BE2C (cell line): ENCODE data around the gene GEMIN2. TPM values are rescaled to one million over a fixed set of nuclear protein-coding genes. Genes with fewer than 3 reads are reported as not detected.
"Not testable (repeated sequence)": the region's sequence is repeated elsewhere in the genome, so short reads cannot be mapped to it uniquely, and the experiment has no call there.

Experiments used
- DNase-seq: peaks from one replicate; pipeline ENCODE4 v3.0.0-alpha.2; 2020
- H3K27me3 ChIP-seq: fragments of 250-450 bp; sonication (Bioruptor Pico); 2 replicates; pipeline ENCODE4 v1.5.1; 2020; ENCODE audit warnings: mild to moderate bottlenecking
- H3K36me3 ChIP-seq: fragments of 250-450 bp; sonication (Bioruptor Pico); 2 replicates; pipeline ENCODE4 v1.5.1; 2020; ENCODE audit warnings: mild to moderate bottlenecking
- H3K4me1 ChIP-seq: fragments of 250-450 bp; sonication (Bioruptor Pico); 2 replicates; pipeline ENCODE4 v1.5.1; 2020
- H3K4me3 ChIP-seq: 2 replicates; pipeline ENCODE4 v1.5.1; 2011; ENCODE audit warnings: low read depth, low read length
- H3K9me3 ChIP-seq: fragments of 250-450 bp; sonication (Bioruptor Pico); 2 replicates; pipeline ENCODE4 v1.5.1; 2020
- polyA plus RNA-seq: library from polyadenylated mRNA; unstranded; fragments of >200 nt; gene quantifications from one replicate; pipeline ENCODE4 v1.2.1, GENCODE V29; 2012; ENCODE audit warnings: low read depth, missing spikeins; ENCODE audit not compliant: insufficient read length, insufficient read depth
- TF ChIP-seq, protein P1 (sequence below): IDR thresholded peaks from 2 replicates; pipeline ENCODE4 v1.5.1; 2012; ENCODE audit warnings: mild to moderate bottlenecking, low read depth, low read length

Gene GEMIN2
- polyA plus RNA-seq = 16.5 TPM

DNA sequence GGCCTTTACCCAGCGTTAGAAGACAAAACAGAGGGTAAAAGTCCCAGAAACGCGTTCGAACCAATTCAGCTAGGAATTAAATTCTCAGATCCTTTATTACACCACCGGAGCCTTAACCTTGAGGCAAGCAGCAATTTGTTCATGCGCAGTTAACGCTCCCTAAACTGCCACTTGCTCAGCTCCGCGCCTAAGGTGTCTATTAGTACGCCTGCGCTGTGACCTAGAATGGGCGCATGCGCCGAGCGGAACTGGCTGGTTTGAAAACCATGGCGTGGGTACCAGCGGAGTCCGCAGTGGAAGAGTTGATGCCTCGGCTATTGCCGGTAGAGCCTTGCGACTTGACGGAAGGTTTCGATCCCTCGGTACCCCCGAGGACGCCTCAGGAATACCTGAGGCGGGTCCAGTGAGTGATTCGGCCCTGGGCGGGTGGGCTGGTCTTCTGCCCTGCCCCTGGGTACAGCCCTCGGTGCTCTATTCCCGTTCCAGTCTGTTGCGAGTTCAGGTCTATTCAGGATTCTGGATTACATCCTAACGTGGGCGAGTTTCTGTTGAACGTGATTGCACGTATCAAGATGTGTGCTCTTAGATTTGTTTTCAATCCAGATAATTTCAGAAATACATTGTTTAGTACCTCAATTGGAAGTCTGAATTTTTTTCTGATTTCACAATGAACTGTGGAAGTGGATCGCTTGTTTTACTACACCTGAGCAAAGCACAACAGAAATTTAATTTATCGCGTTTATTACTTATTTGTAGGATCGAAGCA is at the start of gene GEMIN2:
GEMIN2 (plus strand) TSS at position 251 of the 766 bp plus-strand sequence; CDS start at position 267, 16 bp downstream.
- peaks cover 9% of the 10 kb centered on the region for H3K36me3 ChIP-seq
- DNase-seq = peak; percentile 90
- H3K4me1 ChIP-seq = no peaks in the 10 kb centered on the region
- peak within 1 kb of the TSS; percentile 70 for H3K4me3 ChIP-seq
- TF ChIP-seq, protein P1, sequence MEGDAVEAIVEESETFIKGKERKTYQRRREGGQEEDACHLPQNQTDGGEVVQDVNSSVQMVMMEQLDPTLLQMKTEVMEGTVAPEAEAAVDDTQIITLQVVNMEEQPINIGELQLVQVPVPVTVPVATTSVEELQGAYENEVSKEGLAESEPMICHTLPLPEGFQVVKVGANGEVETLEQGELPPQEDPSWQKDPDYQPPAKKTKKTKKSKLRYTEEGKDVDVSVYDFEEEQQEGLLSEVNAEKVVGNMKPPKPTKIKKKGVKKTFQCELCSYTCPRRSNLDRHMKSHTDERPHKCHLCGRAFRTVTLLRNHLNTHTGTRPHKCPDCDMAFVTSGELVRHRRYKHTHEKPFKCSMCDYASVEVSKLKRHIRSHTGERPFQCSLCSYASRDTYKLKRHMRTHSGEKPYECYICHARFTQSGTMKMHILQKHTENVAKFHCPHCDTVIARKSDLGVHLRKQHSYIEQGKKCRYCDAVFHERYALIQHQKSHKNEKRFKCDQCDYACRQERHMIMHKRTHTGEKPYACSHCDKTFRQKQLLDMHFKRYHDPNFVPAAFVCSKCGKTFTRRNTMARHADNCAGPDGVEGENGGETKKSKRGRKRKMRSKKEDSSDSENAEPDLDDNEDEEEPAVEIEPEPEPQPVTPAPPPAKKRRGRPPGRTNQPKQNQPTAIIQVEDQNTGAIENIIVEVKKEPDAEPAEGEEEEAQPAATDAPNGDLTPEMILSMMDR = no peak
- no peaks in the 10 kb centered on the region for H3K27me3 ChIP-seq
- H3K9me3 ChIP-seq = no peaks in the 10 kb centered on the region

DNA sequence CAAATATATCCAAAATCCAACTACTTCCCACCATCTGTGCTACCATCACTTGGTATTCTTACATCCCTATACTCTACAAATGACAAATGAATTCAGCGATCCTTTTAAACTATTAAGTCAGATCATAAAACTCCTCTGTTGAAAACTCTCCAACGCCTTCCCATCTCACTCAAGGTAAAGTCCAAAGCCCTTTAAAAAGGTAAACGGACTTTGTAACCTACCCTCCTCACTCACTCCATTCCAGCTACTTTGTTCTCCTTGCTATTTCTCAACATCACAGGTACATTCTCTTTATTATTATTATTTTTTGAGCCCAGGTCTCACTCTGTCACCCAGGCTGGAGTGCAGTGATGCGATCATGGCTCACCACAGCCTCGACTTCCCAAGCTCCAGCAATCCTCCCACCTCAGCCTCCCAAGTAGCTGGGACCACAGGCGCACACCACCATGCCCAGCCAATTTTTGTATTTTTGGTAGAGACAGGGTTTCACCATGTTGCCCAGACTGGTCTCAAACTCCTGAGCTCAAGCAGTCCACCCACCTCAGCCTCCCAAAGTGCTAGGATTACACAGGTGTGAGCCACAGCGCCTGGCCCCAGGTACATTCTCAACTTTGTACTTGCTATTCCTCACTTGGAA is 44.8 kb upstream of the GEMIN2 start:
- not testable (repeated sequence) for H3K27me3 ChIP-seq, H3K4me3 ChIP-seq, DNase-seq, H3K9me3 ChIP-seq, H3K4me1 ChIP-seq
- H3K36me3 ChIP-seq = peaks cover 38% of the 10 kb centered on the region

DNA sequence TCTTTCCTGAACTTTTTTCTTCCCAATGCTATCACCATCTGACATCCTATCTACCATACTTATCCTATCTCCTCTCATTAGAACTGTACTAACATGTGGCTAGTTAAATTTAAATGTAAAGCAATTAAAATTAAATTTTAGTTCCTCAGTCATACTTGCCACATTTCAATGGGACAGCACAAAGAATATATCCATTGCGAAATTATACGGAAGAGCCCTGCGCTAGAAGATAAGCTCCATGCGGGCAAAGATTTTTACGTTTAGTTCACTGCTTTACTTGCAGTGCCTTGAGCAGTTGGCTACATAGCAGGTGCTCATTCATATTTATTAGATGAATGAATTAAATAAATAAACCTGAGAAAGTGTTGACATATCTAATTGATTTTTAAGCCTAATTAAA is 44.2 kb upstream of the GEMIN2 start:
- peaks cover 35% of the 10 kb centered on the region for H3K36me3 ChIP-seq
- DNase-seq = no peak

GRCh38 chr14:39071096-39071495 is 43.0 kb upstream of the GEMIN2 start:
- peaks cover 28% of the 10 kb centered on the region for H3K36me3 ChIP-seq

More for the DNA sequence above, 44.2 kb upstream of the GEMIN2 start:
- no peaks in the 10 kb centered on the region for H3K27me3 ChIP-seq
- no peaks in the 10 kb centered on the region for H3K9me3 ChIP-seq
- H3K4me1 ChIP-seq = no peaks in the 10 kb centered on the region
- TF ChIP-seq, protein P1 = no peak
- no peak overlapping the region for H3K4me3 ChIP-seq

GRCh38 chr14:39080886-39081285 is 33.2 kb upstream of the GEMIN2 start:
- Histone ChIP-seq H3K36me3 (peaks cover 33% of the 10 kb centered on the region), H3K4me3 (no peak overlapping the region), H3K27me3 (no peaks in the 10 kb centered on the region), H3K4me1 (no peaks in the 10 kb centered on the region), H3K9me3 (no peaks in the 10 kb centered on the region)
- no peak for DNase-seq
- TF ChIP-seq, protein P1 = no peak

More at GRCh38 chr14:39071096-39071495, 43.0 kb upstream of the GEMIN2 start:
- TF ChIP-seq, protein P1 = no peak
- no peaks in the 10 kb centered on the region for H3K4me1 ChIP-seq
- no peaks in the 10 kb centered on the region for H3K9me3 ChIP-seq
- no peak for DNase-seq
- no peak overlapping the region for H3K4me3 ChIP-seq
- H3K27me3 ChIP-seq = no peaks in the 10 kb centered on the region

GRCh38 chr14:39083127-39083526 is 31.0 kb upstream of the GEMIN2 start:
- Histone ChIP-seq H3K27me3 (no peaks in the 10 kb centered on the region), H3K4me1 (no peaks in the 10 kb centered on the region), H3K9me3 (no peaks in the 10 kb centered on the region), H3K4me3 (no peak overlapping the region), H3K36me3 (peaks cover 33% of the 10 kb centered on the region)
- no peak for DNase-seq
- TF ChIP-seq, protein P1 = no peak
